GM21390 (cell line): Measurements from ENCODE around the gene PAX8.
"Not testable (repeated sequence)": the region's sequence is repeated elsewhere in the genome, so short reads cannot be mapped to it uniquely, and the experiment has no call there.

Experiments used
- ATAC-seq: cut with Tn5 transposase; IDR thresholded peaks from one replicate; pipeline ENCODE4 v1.9.1; 2021; ENCODE audit not compliant: unreplicated experiment

Gene PAX8

DNA sequence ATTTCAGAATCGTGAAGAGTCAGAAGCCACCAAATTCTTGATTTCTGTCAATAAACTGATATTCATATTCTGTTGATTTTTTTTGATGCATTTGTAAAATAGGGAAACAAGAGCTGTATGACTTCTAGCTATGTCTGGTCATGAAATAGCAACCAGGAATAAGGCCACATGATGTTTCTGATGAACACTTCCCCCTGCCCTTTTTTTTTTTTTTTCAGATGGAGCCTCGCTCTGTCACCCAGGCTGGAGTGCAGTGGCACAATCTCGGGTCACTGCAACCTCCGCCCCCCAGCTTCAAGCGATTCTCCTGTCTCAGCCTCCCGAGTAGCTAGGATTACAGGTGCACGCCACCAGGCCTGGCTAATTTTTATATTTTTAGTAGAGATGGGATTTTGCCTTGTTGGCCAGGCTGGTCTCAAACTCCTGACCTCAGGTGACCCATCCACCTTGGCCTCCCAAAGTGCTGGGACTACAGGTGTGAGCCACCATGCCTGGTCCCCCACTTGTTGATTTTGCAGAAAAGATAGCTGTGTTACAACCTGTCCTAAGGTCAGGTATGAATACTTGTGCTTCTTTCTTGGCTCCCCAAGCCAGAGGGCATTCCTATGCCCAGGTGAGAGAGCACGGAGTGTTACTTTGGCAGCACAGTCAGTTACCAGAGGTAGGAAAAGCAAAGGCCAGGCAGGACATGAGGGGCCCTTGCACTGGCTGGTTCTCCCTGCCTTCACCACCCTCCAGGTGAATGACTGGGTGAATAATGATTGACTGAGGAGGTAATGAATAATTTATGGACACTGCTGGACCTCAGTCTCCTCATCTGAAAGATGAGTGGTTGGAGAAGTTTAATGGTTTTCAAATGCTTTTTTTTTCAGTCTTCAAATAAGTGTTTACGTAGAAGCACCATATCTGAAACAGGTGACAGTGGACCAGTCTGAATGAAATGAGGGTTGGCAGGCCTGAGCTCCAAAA, 39.6 kb downstream of the PAX8 start:
- no peak for ATAC-seq

DNA sequence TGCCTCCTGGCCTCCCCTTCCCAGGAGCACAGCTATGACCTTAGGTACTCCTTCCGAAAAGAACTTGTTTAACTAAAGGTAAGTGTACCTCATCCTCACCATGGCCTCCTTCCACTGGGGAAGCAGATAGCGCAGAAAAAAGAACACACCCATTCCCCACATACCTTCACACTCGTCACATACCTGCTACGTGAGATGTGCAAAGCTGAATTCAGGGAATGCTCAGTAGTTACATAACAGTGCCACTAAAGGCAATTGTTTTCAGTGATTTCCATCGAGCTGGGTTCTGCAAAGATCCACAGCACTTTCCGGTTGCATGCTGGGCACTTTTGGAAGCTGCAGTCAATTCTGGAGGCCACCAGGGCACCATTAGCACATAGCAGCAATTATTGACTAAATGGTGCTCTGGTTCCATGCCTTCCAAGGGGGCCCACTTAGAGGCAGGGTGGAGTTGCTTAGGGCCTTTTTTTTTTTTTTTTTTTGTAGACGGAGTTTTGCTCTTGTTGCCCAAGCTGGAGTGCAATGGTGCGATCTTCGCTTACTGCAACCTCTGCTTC, 41.0 kb downstream of the PAX8 start:
- no peak for ATAC-seq

DNA sequence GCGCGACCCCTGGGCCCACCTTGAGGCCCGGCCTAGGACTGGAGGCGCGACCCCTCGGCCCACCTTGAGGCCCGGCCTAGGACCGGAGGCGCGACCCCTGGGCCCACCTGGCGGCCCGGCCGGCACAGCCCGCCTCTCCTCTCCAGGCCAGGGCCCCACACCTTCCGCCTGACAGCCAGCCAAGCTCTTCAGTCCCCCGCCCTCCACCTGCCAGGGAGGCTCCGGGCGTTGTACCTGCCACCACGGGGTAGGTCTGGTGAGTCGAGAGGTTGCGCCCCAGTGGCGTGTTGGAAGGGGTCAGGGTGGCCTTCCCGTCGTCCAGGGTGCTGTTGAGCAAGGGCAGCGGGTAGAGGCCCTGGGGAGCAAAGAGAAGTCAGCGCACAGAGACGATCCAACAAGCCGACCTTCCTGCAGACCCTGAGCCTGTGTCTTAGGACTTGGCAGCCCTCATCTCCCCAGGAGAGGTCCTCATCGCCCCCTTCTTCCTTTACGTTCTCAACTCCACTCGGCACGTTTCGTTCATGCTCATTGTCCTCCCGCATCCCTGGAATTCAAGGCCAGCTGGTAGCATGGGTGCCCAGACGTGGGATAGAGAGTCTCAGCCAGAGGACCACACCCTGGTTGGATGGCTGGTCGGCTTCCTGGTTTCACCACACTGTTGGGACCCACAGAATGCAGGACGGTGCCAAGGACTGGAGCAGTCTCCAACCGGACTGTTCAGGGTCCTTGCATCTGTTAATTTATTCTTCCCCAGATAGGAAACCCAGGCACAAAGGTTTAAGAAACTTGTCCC, 42.2 kb downstream of the PAX8 start:
- ATAC-seq, result no peak

DNA sequence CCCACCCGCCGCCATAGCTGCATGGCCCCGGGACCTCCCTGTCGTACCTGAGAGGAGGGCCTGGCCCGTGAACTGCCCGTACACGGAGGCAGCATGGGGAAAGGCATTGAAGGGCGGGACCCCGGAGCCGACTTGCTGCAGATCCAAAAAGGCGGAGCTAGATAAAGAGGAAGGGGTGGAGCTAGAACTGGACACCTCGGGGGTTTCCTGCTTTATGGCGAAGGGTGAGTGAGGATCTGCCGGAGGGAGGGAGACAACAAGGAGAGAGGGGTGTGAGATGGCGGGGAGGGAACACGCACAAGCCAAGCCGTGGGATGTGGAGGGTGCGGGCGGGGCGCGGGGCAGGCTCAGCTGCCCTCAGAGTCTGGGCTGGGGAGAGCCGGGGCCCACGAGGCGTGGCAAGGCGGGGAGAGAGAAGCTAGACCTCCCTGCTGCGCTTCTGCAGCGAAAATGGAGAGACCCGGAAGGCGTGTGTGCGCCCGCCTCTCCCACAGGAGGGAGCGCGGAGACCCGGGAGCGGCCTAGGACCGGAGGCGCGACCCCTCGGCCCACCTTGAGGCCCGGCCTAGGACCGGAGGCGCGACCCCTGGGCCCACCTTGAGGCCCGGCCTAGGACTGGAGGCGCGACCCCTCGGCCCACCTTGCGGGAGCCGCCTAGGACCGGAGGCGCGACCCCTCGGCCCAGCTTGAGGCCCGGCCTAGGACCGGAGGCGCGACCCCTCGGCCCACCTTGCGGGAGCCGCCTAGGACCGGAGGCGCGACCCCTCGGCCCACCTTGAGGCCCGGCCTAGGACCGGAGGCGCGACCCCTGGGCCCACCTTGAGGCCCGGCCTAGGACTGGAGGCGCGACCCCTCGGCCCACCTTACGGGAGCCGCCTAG, 43.1 kb downstream of the PAX8 start:
- not testable (repeated sequence) for ATAC-seq

DNA sequence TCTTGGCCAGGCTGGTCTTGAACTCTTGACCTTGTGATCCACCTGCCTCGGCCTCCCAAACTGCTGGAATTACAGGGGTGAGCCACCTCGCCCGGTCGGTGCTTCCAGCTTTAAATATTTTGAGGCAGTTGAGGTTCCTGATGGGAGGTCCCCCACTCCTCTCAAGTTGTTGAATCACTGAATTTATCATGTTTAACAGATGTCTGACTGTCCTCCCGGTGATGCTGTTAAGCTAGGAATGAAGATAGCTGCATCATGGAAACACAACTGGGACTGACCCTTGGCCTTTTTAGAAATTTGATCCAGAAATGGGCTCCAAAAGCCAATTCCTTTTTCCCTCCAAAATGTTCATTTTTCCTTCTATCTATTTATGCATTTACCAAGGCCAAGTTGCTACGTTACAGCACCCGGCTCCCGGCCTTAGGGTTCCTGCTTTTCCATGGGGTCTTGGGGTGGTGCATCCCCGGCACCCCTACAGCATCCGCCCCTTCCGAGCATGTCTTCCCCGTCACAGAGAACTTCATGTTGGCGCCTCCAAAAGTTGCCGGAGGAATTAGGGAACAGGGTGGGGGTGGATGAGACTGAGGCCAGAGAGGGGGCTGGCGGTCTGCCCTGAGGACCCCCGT, 43.9 kb downstream of the PAX8 start:
- no peak for ATAC-seq

DNA sequence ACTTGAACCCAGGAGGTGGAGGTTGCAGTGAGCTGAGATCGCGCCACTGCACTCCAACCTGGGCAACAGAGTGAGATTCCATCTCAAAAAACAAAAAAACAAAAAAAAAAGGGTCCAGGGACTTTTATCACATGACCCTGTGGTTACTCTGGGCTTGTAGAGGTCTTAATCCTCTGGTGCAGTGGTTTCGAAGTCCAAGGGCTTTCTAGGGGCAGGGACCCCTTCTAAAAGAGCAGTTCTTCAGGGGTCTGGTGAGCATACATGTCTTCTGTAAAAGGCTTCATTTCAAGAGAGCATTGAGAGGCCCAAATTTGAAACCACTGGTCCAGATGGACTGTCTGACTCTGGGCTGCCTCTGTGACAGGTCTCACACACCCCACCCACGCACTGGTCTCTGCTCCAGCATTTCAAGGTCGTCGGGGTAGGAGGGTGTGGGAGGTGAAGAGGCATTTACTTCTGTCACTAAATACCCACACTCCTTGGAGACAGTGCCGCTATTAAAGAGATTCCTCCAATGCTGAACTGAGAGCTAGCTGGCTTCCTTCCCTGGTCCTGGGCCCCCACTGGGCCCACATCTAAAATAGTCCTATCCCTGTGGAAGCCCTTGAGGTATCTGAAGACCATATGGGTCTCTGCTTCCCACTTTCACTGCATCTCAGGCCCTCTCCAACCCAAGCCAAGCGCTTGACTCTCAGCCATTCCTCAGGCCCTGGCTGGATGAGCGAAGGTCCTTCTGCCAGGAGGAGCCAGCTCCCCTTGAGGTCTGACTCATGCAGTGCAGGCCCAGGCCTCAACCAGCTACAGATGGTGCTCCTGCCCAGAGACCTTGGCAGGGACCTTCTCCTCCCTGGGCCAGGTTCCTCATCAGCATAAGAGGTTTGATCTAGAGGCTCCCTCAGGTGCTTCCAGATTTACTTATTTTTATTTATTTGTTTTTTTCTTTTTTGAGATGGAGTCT, 44.8 kb downstream of the PAX8 start:
- no peak for ATAC-seq

DNA sequence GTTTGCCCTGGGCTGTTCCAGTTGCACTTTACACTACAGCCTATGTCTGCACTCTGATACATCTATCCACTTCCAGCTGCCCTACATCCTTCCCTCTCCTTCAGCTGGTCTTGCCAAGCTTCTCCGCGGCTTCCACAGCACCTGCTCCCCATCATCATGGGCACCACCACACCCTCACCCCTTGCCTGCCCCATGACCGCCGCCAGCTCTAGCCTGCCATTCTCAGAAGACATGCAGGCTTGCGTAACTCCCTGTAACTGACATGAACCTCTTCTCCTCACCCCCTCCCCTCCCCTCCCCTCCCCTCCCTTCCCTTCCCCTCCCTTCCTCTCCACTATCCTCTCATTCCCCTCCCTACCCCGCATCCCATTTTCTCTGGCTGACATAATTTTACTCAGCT, 46.0 kb downstream of the PAX8 start:
- no peak for ATAC-seq

DNA sequence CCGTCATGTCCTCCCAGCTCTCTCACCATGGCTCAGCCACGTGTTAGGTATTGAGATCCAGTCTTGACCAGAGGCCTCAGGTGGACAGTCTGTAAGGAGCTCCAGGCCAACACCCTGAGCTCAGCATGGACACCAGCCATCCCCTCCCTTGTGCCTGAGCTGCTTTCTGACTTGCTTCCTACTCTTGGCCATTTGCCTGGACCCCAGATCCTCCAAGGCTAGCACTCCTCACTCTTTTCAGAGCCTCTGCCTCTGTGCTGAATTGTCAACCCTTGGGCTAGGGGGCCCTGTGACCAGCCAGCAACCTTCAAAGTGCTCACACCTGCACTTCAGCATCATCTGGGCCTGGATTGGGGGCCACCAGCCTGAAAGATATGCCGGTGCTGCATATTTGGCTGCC, 46.6 kb downstream of the PAX8 start:
- no peak for ATAC-seq

DNA sequence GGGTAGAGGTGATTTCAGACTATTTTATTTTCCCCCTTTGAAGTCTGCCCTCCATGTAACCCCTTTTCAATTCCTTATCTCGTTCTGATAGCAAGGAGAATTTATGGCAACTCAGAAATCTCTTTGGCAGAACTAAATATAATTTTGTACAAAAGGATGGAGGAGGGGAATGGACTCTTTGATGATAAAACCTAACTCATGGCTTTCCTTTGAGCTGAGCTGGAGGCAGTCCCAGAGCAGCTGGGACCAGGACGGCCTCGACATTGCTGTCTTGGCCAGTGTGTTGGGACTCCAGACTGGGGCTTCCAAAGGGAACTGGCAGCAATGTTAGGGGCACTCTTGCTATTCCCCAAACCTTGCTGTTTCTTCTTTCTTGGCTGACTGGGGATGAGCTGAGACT, 47.7 kb downstream of the PAX8 start:
- ATAC-seq, result no peak

DNA sequence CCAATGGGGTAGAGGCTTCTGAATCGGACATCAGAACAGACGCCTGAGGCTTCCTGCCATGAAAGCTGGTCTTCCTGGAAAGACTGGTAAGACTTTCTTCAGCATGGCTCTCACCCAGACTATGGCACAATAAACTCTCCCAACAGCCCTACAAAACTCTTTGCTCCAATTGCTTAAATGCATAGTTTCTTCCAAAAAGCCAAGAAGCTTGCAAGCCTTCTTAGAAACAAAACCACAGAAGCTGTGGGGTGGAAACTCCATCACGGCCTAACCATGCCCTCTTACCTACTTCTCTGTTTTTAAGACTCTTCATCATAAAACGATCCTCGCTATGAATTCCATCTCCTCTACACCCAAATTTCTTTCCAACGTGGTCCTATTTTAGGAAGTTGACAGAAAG, 48.2 kb downstream of the PAX8 start:
- ATAC-seq, result no peak

DNA sequence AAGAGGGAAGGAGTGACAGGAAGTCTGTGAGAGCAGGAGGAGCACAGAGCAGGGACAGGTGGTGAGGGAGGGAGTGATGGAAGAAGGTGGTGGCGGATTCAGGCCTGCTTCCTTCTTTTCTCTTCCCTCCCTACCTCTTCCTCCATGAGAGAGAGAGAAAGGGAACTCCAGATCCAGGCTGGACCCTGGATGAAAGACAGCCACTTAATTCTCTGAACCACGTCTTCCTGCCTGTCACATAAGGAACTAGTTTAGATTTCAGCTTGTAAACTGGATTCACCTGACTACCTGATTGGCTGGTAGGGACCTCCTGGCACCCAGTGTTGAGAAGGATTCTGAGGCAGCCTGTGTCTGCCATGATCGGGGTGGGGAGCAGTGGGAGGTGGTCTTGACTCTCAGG, 48.9 kb downstream of the PAX8 start:
- ATAC-seq, result no peak

DNA sequence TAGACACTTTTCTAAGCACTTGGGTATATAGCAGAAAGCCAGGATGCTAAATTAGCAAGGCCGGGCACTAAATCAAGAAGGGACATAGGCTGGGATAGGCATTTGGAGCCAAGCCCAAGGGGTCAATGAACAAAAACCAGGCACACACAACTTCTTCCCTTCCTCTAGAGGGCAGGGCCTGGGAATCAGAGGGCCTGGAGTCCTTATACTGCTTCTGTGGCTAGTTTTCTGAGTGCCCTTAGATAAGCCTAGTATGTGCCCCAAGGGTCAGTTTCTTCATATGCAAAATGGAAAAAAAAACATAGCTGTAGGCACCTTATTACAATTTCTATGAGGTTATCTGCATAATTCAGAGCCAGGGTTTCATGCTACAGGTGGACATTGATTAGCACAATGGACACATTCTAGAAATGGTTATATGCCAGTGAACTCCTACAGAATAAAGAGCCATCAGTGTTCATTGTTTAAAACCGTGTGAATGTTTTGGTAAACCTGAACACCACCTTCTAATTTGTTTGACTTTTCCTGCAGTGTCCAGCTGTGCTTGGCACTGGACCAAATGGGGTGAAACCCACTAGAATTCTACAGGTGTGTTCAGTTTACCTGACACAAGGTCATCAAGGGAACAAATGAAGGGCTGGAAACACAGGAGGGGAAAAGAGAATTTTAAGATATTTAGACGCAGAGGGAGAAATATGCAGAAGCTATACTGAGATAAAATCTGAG, 49.6 kb downstream of the PAX8 start:
- ATAC-seq, result no peak

DNA sequence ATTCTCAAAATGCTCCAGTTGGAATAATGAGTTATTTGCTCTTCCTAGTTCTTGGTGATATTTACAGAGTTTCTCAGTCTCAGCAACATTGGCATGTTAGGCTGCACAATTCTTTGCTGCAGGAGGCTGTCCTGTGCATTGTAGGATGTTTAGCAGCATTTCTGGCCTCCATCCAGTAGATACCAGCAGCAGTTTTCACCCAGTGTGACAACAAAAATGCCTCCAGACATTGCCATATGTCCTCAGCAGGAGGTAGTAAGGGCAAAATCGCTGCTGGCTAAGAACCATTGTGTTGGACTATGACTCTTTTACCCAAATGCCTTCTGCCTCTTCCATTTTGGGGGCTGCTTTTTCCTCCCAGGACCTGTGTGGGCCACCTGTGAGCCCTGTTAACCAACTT, 50.4 kb downstream of the PAX8 start:
- ATAC-seq, result no peak

DNA sequence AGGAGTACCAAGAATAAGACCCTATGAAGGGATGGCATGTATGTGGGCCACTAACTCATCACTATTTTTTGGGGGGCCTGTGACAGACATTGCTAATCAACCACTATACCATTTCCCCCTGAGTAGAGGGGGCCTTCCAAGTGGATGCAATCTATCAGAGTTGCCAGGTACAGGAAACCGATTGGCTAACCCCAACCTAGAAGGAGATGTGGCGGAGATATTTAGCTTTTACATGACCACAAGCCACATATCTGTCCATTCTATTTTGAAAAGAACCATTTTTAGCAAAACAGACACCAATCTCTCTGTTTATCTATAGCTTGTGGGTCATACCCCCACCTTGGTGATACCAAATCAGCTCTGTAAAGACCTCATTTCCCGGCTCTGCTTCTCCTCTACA, 51.0 kb downstream of the PAX8 start:
- ATAC-seq, result no peak

DNA sequence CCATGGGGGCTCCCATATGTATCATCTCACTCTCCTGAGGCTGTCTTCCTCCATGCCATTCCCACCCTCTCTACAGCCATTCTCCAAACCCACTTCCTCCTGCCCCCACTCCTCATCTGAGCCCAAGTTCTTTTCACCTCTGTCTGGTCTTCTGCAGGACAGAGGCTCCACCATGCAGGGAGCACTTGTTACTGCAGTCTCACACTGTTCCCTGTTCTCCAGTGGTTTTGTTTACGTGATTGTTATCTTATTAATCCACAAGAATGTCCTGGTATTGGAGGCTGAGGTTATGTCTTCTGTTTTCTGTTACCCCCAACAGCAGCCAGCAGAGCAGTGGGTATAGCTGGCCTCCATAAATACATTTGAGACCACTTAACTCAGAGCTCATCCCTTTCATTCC, 51.4 kb downstream of the PAX8 start:
- no peak for ATAC-seq

DNA sequence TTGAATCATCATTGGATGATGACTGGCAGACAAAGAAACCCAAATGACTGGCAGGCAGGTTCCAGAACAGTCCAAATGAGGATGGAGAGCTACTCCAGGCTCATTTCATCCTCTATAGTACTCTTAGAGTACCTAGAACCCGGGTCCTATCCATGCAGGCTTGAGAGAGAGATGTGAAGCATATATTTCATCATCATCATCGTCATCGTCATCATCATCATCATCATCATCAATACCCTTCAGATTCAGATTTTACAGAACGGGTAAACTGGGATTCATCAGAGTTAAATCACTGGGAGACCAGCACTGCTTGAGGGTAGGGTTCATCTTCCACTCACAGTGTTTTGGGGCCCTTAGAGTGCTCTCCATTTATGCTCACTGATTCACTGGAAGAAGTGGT, 52.3 kb downstream of the PAX8 start:
- no peak for ATAC-seq

DNA sequence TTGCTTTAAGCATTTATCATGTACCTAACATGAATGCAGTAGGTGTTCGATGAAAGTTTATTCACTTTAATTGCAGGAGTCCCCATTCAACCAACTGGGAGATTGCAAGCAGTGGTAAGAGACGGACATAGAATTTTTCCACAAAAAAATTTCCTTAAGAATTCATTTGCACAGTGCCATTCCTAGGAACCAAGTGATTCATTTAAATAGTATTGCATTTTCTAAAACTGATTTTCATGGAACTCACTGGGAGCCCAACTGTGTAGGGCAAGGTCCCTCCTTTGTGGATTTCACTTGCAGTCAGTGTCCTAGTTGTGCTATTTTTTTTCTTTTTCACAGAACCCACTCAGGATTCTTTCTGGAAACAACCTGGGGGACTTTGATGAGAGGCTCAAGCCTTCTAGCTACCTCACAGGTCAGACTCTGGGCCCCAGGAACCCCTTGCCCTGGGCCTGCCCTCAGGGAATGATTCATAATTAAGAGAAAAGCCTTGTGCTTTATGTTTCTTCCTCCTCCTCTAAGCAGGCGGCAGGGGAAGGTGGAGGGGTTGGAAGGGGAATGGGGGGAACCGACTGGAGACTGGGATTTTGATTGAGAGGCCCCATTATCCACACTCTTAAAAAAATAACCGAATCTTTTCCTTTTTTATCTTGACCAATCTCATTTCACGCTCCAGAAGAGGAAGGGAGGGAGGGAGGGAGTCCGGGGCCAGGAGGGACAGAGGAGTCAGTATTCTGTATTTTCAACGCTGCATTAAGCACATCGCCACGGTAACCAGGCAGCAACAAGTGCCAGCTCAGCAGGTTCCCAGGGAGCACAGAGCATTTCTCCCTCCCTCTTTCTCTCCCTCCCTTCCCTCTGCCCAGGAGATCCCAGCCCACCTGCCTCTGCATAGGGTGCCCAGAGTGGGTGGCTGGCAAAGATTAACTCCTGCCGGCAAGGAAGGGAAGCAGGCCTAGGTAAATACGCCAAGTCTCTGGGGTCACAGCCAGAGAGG, 53.2 kb downstream of the PAX8 start:
- no peak for ATAC-seq
